GM12864 (cell line): Measurements from ENCODE around the gene ADARB1.

ENCODE experiments used
- DNase-seq: peaks from one replicate; pipeline ENCODE4 v3.0.0-alpha.2; 2011; ENCODE audit warnings: low read depth
- H3K4me3 ChIP-seq: 2 replicates; pipeline ENCODE4 v1.5.1; 2011; ENCODE audit warnings: mild to moderate bottlenecking, low read depth, low read length, control low read depth
- CTCF ChIP-seq: IDR thresholded peaks from 2 replicates; pipeline ENCODE4 v1.5.1; 2011; ENCODE audit warnings: low read depth, mild to moderate bottlenecking, moderate library complexity, low read length, control low read depth, inconsistent platforms; ENCODE audit errors: missing control alignments

ADARB1 gene

GRCh38 chr21:45256021-45256911 lies 181.9 kb downstream of the ADARB1 start:
- H3K4me3 ChIP-seq = no peak overlapping the region
- TF ChIP-seq CTCF = no peak
- no peak for DNase-seq

GRCh38 chr21:45256912-45257672 lies 182.7 kb downstream of the ADARB1 start:
- no peak for DNase-seq
- no peak overlapping the region for H3K4me3 ChIP-seq
- no peak for TF ChIP-seq CTCF

GRCh38 chr21:45257673-45258341 lies 183.4 kb downstream of the ADARB1 start:
- TF ChIP-seq CTCF = no peak
- no peak for DNase-seq
- no peak overlapping the region for H3K4me3 ChIP-seq

- no peak for DNase-seq
- no peak for TF ChIP-seq CTCF
These were observed 184.1 kb downstream of the ADARB1 start for GRCh38 chr21:45258466-45258865.

GRCh38 chr21:45259206-45259840 lies 184.9 kb downstream of the ADARB1 start:
- DNase-seq = no peak
- no peak overlapping the region for H3K4me3 ChIP-seq
- no peak for TF ChIP-seq CTCF

More at GRCh38 chr21:45258466-45258865, 184.1 kb downstream of the ADARB1 start:
- no peak overlapping the region for H3K4me3 ChIP-seq

- no peak overlapping the region for H3K4me3 ChIP-seq
- TF ChIP-seq CTCF = no peak
- DNase-seq = no peak
These were observed 185.9 kb downstream of the ADARB1 start for GRCh38 chr21:45260191-45260825.
